Neutrophil (primary cell): ENCODE results near the gene HAUS1.

ENCODE experiments used
- H3K27ac ChIP-seq: fragments of 200-600 bp; sonication (generic); 2 replicates; pipeline ENCODE4 v1.5.1; 2016; ENCODE audit warnings: mild to moderate bottlenecking, moderate library complexity
- H3K27me3 ChIP-seq: fragments of 200-600 bp; sonication (generic); 2 replicates; pipeline ENCODE4 v1.6.0; 2016; ENCODE audit warnings: mild to moderate bottlenecking
- H3K36me3 ChIP-seq: fragments of 200-600 bp; sonication (generic); 2 replicates; pipeline ENCODE4 v1.5.1; 2017
- H3K4me1 ChIP-seq, 2 experiments: fragments of 200-600 bp in 1 of 2; sonication (generic) in 1 of 2; 1 replicate in 1 of 2; 2 replicates in 1 of 2; pipeline versions ENCODE4 v1.5.1 to v1.6.1; 2013 to 2016; ENCODE audit warnings: low read depth in 1 of 2, low read length in 1 of 2, mild to moderate bottlenecking in 1 of 2, moderate library complexity in 1 of 2; ENCODE audit not compliant: control insufficient read depth in 1 of 2, insufficient read depth in 1 of 2
- H3K4me3 ChIP-seq, 2 experiments: fragments of 200-600 bp in 1 of 2; sonication (generic) in 1 of 2; 1 replicate in 1 of 2; 2 replicates in 1 of 2; pipeline ENCODE4 v1.5.1; 2013 to 2016; ENCODE audit warnings: low read depth in 1 of 2, low read length in 1 of 2, mild to moderate bottlenecking in 1 of 2, moderate library complexity in 1 of 2
- H3K9me3 ChIP-seq: fragments of 200-600 bp; sonication (generic); 2 replicates; pipeline ENCODE4 v1.5.1; 2016
- TF ChIP-seq, protein P1 (sequence below): fragments of 200-600 bp; sonication (generic); IDR thresholded peaks from 2 replicates; pipeline ENCODE4 v1.5.1; 2016; ENCODE audit warnings: antibody characterized with exemption

Gene HAUS1

DNA sequence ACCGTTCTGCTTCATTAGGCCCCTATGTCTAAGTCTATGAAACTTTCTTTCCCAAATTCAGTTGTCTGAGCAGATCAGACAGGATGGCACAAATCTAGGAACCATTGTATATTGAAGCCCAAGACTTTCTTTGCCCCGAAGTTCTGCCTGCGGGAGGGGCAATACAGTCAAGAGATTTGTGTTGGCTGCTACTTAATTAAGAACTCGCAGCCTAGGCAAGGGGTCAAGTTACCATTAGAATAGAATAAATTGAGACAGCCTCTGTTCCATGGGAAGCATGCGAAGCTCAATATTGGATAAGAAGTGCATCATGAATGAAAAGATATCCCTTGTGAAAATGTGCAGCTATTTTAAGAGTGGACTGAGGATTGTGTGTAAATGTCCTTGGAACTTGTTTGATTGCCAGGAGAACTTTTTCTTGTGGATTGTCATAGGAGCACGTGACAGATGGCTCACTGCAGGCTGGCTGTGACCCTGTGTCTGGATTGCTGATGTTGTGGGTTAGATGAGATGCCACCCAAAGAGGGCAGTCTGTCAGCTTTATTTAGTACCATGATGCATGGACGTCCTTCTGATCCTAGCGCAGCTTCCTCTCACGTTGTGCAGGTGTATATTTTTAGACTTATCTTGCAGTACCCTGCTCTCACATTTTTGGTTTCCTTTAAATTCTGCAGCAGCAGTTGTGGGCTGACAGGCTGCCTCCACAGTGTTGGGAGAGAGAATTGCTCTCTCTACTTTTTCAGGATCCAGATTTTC is 30.9 kb downstream of the HAUS1 start:
- no peaks in the 10 kb centered on the region for H3K9me3 ChIP-seq
- no peak overlapping the region for H3K4me3 ChIP-seq
- H3K27ac ChIP-seq, result no peak overlapping the region
- TF ChIP-seq, protein P1, sequence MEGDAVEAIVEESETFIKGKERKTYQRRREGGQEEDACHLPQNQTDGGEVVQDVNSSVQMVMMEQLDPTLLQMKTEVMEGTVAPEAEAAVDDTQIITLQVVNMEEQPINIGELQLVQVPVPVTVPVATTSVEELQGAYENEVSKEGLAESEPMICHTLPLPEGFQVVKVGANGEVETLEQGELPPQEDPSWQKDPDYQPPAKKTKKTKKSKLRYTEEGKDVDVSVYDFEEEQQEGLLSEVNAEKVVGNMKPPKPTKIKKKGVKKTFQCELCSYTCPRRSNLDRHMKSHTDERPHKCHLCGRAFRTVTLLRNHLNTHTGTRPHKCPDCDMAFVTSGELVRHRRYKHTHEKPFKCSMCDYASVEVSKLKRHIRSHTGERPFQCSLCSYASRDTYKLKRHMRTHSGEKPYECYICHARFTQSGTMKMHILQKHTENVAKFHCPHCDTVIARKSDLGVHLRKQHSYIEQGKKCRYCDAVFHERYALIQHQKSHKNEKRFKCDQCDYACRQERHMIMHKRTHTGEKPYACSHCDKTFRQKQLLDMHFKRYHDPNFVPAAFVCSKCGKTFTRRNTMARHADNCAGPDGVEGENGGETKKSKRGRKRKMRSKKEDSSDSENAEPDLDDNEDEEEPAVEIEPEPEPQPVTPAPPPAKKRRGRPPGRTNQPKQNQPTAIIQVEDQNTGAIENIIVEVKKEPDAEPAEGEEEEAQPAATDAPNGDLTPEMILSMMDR, result no peak
- no peaks in the 10 kb centered on the region for H3K4me1 ChIP-seq
- no peaks in the 10 kb centered on the region for H3K27me3 ChIP-seq
- no peaks in the 10 kb centered on the region for H3K36me3 ChIP-seq

DNA sequence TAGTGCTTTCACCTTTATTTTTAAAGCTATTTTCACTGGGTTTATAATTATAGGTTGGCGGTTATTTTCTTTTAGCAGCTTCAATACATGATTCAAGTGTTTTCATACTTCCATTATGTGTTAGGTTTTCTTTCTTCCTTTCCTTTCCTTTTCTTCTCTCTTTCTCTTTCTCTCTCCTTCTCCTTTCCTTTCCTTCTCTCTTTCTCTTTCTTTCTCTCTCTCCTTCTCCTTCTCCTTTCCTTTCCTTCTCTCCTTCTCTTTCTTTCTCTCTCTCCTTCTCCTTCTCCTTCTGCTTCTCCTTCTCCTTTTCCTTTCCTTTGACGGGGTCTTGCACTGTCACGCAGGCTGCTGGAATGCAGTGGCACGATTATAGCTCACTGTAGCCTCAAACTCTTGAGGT is 36.0 kb downstream of the HAUS1 start:
- Histone ChIP-seq H3K27ac (no peak overlapping the region), H3K36me3 (no peaks in the 10 kb centered on the region), H3K27me3 (no peaks in the 10 kb centered on the region), H3K4me3 (no peak overlapping the region), H3K9me3 (no peaks in the 10 kb centered on the region), H3K4me1 (no peaks in the 10 kb centered on the region)
- TF ChIP-seq, protein P1, result no peak

DNA sequence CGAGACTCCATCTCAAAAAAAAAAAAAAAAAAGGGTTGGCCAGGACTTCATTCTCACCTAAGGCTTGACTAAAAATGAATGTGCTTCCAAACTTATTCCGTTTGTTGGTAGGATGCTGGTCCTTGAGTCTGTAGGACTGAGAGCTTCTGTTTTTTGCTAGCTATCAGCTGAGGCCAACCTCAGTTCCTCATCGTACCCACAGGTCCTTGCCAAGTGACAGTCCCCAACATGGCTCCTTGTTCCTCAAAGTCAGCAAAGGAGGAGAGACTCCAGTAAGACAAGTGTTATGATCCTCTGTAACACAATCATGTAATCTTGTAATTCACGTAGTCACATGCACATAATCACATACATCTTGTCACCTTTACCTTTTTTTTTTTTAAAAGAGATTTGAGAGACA is 37.0 kb downstream of the HAUS1 start:
- no peaks in the 10 kb centered on the region for H3K36me3 ChIP-seq
- no peak overlapping the region for H3K4me3 ChIP-seq
- no peaks in the 10 kb centered on the region for H3K9me3 ChIP-seq
- no peaks in the 10 kb centered on the region for H3K4me1 ChIP-seq
- TF ChIP-seq, protein P1, result no peak
- no peak overlapping the region for H3K27ac ChIP-seq
- no peaks in the 10 kb centered on the region for H3K27me3 ChIP-seq

DNA sequence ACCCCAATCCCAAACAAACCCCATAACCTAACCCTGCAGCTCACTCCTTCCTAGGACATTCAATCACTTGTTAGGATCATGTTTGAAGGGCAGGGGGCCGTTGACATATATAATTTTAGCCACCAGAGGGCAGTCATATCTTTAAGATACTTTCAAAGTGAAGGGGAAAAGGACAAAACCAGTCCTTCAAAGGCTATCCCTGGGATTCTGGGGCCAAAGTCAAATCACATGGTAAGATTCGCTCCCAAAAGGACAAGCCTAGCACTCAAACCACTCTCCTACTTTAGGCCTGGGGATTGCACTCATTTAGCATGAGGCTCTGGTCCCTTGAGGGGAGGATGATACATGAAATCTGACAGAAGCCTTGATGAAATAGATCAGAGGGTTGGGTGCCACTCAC is 44.6 kb downstream of the HAUS1 start:
- Histone ChIP-seq H3K4me1 (no peaks in the 10 kb centered on the region), H3K27ac (no peak overlapping the region), H3K27me3 (no peaks in the 10 kb centered on the region), H3K36me3 (no peaks in the 10 kb centered on the region), H3K9me3 (no peaks in the 10 kb centered on the region), H3K4me3 (no peak overlapping the region)
- TF ChIP-seq, protein P1, result peak; percentile 79

DNA sequence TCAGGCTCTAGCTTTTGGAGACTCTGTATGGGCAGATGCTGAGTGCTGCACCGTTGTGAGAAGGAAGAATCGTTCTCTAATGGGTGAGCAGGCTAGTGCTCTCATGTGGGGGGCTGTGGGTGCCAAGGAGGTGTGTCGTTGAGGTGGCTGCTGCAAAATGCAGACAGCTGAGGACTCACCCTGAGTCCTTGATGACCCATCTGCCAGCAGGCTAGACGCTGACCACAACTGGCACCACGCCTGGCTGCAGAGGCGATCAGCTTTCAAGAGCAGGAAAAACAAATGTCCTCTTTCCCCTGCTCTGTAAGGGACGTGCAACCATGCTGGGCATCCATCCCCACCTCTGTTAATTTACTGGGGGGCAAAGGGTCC is 48.2 kb downstream of the HAUS1 start:
- H3K27ac ChIP-seq, result no peak overlapping the region
- H3K36me3 ChIP-seq, result no peaks in the 10 kb centered on the region
- H3K4me1 ChIP-seq, result no peaks in the 10 kb centered on the region
- TF ChIP-seq, protein P1, result no peak
- H3K27me3 ChIP-seq, result no peaks in the 10 kb centered on the region
- no peak overlapping the region for H3K4me3 ChIP-seq
- no peaks in the 10 kb centered on the region for H3K9me3 ChIP-seq
